ENCODE measurements around the gene PARP6.

The PARP6 gene

GRCh38 chr15:72198356-72199204 is 73.8 kb downstream of the PARP6 start:
- no peak for DNase-seq (ENCODE audit: low read depth)

DNA sequence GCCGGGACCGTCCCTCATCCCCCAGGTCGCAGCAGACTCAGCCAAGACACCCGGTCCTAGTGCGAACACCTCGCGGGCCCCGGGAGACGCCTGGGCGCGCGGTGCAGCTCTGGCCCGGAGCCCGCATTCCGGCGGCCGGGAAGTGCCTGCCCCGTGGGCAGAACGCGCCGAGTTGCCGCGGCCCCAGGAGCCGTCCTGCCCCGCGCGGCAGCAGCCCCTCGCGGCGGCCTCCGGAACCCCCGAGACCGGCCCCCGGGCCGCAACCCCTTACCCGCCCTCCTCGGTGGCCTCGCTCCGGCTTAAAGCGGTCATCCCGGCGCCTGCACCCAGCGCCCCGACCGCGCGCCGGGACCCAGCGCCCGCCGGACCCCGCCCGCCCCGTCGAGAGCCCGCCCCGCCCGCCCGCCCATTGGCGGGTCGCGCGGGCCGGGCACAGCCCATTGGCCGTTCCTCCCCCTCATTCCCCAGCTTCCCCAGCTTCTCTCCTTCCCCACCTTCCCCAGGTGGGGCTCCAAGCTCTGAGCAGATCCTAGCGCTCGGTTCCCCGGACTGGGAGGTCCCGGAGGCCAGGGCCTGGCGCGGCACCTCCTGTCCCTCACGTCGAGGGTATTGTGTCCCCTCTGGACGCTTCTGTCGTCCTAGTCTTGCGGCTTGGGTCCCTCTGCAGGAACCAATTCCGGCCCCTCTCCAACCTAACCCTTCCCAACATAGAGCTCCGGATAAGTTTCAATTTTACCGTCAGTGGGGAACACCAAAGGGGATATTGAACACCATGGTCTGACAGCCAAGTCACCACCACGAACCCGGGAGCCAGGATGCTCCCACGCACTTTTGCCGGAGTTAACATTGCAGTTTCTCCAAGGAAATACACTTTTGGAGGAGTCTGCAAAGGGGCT is 74.6 kb downstream of the PARP6 start, which contains the start of gene GRAMD2A:
Gene GRAMD2A, minus strand, starts transcription at position 328 of the 896 bp plus-strand sequence.
- DNase-seq (ENCODE audit: low read depth) = no peak

GRCh38 chr15:72197041-72197459 is 75.3 kb downstream of the PARP6 start:
- DNase-seq (ENCODE audit: low read depth) = no peak

- DNase-seq (ENCODE audit: low read depth) = no peak
Observed at GRCh38 chr15:72196409-72197040, 75.8 kb downstream of the PARP6 start.

DNA sequence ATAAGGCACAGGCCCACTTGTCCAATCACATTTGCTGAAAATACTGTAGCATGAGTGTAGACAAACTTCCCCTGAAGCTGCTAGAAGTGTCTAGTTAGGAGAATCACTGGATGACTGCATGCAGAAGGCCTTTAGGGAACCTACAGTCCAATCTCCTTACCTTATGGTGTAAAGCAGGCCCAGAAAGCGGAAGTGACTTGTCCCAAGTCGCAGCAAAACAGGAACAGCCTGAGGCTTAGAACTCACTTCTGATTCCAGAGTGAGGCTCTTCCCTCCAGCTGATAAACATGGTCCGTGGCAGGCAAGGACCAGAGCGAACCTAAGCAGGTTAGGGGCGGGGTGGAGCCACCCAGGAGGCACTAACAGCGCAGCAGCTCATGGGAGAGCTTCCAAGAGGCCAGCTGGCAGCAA is 77.2 kb downstream of the PARP6 start:
- DNase-seq (ENCODE audit: low read depth) = no peak

DNA sequence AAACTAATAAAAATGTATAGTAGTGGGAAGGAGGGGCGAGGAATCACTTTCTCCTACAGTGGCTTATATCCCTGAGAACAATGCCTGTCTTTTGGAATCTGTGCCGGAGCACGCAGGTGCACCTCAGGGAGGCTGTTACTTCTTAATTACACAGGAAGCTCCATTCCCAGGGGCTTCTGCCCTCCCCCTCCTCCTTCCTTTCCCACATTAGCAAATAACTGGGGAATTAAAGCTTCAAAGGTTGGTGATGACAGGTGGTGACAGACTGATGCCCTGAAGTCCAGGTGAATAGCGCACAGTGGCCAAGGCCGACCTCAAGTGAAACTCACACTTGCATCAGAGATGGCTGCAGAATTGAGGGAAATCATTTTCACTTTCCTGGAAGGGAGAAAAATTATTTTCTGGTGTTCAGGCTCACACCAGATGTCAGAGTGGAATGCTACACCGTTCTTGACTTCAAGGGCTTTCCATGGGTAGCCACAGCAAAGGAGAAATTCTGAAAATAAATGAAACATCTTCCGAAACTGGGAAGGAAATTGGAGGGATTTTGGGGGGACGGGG is 78.4 kb downstream of the PARP6 start:
- no peak for DNase-seq (ENCODE audit: low read depth)

DNA sequence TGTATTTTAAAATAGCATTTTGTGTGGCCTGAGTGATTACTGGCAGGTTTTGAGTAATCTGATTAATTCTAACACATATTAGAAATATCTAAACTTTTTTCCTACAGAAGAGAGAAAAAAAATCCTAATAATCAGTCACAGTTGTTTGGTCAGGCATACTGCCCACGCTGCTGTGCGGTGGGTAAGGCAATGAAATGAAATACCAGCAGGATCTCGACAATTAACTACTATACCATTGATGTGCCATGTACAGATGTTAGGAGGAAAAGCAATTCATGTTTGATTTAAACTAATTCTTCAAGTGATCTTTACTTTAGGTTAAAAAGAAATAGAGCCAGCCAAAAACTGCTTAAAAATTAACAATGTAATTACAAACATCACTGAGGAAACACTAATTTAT is 79.9 kb downstream of the PARP6 start:
- DNase-seq (ENCODE audit: low read depth) = no peak

All from stimulated activated CD8-positive, alpha-beta memory T cell treated with anti-CD3 and anti-CD28 coated beads, Interleukin-7, amount 100 ng/mL, for 24 hours (primary cell).